PC-9 (cell line): ENCODE measurements around the gene TCF20. TPM values are rescaled to one million over a fixed set of nuclear protein-coding genes. Genes with fewer than 3 reads are reported as not detected.

Experiments used
- BruUV-seq: library from RNA; stranded (reverse); fragments of 400-500 nt; replicated peaks from 2 replicates; lab custom pipeline; 2021; lab: Mats Ljungman, UMichigan
- CTCF ChIA-PET: fragments of 300-600 bp; sonication (Branson Sonifier 250); formaldehyde crosslinking; loops from one replicate; lab custom pipeline; 2022; ENCODE audit warnings: antibody characterized with exemption; lab: Charles Lee
- POLR2A ChIA-PET: fragments of 300-600 bp; sonication (Branson Sonifier 250); formaldehyde crosslinking; loops from one replicate; lab custom pipeline; 2022; ENCODE audit warnings: antibody characterized with exemption; ENCODE audit not compliant: unreplicated experiment; lab: Charles Lee
- DNase-seq, 2 experiments: peaks; one replicate each; pipeline versions ENCODE4 v3.0.0 to v3.0.0-alpha.2; 2015 to 2022; ENCODE audit warnings: mixed read lengths in 1 of 2
- H2AFZ ChIP-seq: fragments of 200-600 bp; sonication (generic); 2 replicates; pipeline ENCODE4 v1.8.1; 2017; ENCODE audit warnings: antibody characterized with exemption
- H3F3A ChIP-seq: fragments of 200-600 bp; sonication (generic); 2 replicates; pipeline ENCODE4 v1.8.1; 2017; ENCODE audit warnings: antibody characterized with exemption, mild to moderate bottlenecking, low read depth; ENCODE audit not compliant: insufficient read depth
- H3K27ac ChIP-seq: fragments of 200-600 bp; sonication (generic); 2 replicates; pipeline ENCODE4 v1.6.1; 2016; ENCODE audit warnings: mixed run types
- H3K27me3 ChIP-seq: fragments of 200-600 bp; sonication (generic); 2 replicates; pipeline ENCODE4 v1.6.1; 2016; ENCODE audit warnings: low read depth, mixed run types; ENCODE audit not compliant: insufficient read depth
- H3K36me3 ChIP-seq: fragments of 200-600 bp; sonication (generic); 2 replicates; pipeline ENCODE4 v1.6.1; 2016; ENCODE audit warnings: low read depth, mixed run types
- H3K4me1 ChIP-seq: fragments of 200-600 bp; sonication (generic); replicated peaks from 2 replicates; pipeline ENCODE4 v1.6.1; 2016; ENCODE audit warnings: mixed run types; ENCODE audit not compliant: insufficient read depth
- H3K4me2 ChIP-seq: fragments of 200-600 bp; sonication (generic); 2 replicates; pipeline ENCODE4 v1.6.1; 2017; ENCODE audit warnings: mixed run types
- H3K4me3 ChIP-seq: fragments of 200-600 bp; sonication (generic); 2 replicates; pipeline ENCODE4 v1.6.1; 2016; ENCODE audit warnings: mixed run types
- H3K79me2 ChIP-seq: fragments of 200-600 bp; sonication (generic); 2 replicates; pipeline ENCODE4 v1.6.1; 2017; ENCODE audit warnings: low read depth, mixed run types
- H3K9me2 ChIP-seq: fragments of 200-600 bp; sonication (generic); 2 replicates; pipeline ENCODE4 v1.8.1; 2017; ENCODE audit warnings: mild to moderate bottlenecking; ENCODE audit not compliant: insufficient read depth
- H3K9me3 ChIP-seq: fragments of 200-600 bp; sonication (generic); 2 replicates; pipeline ENCODE4 v1.8.1; 2016; ENCODE audit warnings: low read depth; ENCODE audit not compliant: insufficient read depth
- H4K20me1 ChIP-seq: fragments of 200-600 bp; sonication (generic); 2 replicates; pipeline ENCODE4 v1.8.1; 2017; ENCODE audit not compliant: insufficient read depth
- CTCF ChIP-seq: fragments of 200-600 bp; sonication (generic); conservative IDR thresholded peaks from 2 replicates; pipeline ENCODE4 v1.6.1; 2017; ENCODE audit warnings: mixed run types, antibody characterized with exemption, mild to moderate bottlenecking, moderate library complexity
- EZH2 ChIP-seq: fragments of 200-600 bp; sonication (generic); IDR thresholded peaks from 2 replicates; pipeline ENCODE4 v1.8.0; 2017; ENCODE audit warnings: antibody characterized with exemption, low read depth
- intact Hi-C: fragments of 100-400 bp; cut with micrococcal nuclease; formaldehyde crosslinking; loops from one replicate; pipeline ENCODE4 v1.10.0; 2022; ENCODE audit not compliant: unreplicated experiment
- total RNA-seq: library from RNA; stranded (reverse); gene quantifications from 2 replicates; pipeline ENCODE4 v1.2.3, GENCODE V29; 2021

TCF20 gene
- total RNA-seq, 1 experiment from 2014 or later = 79.1 TPM

- H3K9me3 ChIP-seq = no peaks in the 10 kb centered on the region
- H3K79me2 ChIP-seq = no peaks in the 10 kb centered on the region
- no peaks in the 10 kb centered on the region for H4K20me1 ChIP-seq
- ChIA-PET POLR2A (interaction anchor here (0.6 kb wide), 1 partner anchor 157 kb away, joined by 14 read pairs; no protein-coding TSS in a partner anchor), CTCF (interaction anchor here (0.6 kb wide), 1 partner anchor 155 kb away, joined by 4 read pairs; no protein-coding TSS in a partner anchor)
- DNase-seq = no peak
- no peaks in the 10 kb centered on the region for H3K27me3 ChIP-seq
- H3K36me3 ChIP-seq = no peaks in the 10 kb centered on the region
- H3K4me2 ChIP-seq = no peak overlapping the region
- H3K4me1 ChIP-seq = no peaks in the 10 kb centered on the region
- intact Hi-C loops = no loop called here
- BruUV-seq = no TSS peak
- H2AFZ ChIP-seq = no peak overlapping the region
- no peak overlapping the region for H3K4me3 ChIP-seq
- no peak for TF ChIP-seq EZH2
- TF ChIP-seq CTCF = no peak
- no peak overlapping the region for H3K27ac ChIP-seq
- H3F3A ChIP-seq = 0 out of 2 replicates have a peak, but pooled peaks cover 9% of the 10 kb centered on the region
- no peaks in the 10 kb centered on the region for H3K9me2 ChIP-seq
Measured at GRCh38 chr22:42282252-42282942, 11.9 kb upstream of the TCF20 start.

- Histone ChIP-seq H3K27ac (no peak overlapping the region), H3K9me2 (no peaks in the 10 kb centered on the region), H3K4me1 (no peaks in the 10 kb centered on the region), H3K27me3 (no peaks in the 10 kb centered on the region), H3F3A (peaks cover 13% of the 10 kb centered on the region; the same call in 1 of the 2 replicates), H3K4me2 (no peak overlapping the region), H3K36me3 (no peaks in the 10 kb centered on the region), H3K79me2 (no peaks in the 10 kb centered on the region), H4K20me1 (no peaks in the 10 kb centered on the region), H3K4me3 (no peak overlapping the region), H3K9me3 (no peaks in the 10 kb centered on the region), H2AFZ (no peak overlapping the region)
- POLR2A ChIA-PET = no interaction called here
- CTCF ChIA-PET = no interaction called here
- TF ChIP-seq EZH2 = no peak
- TF ChIP-seq CTCF = no peak
- no TSS peak for BruUV-seq
- no peak for DNase-seq
- intact Hi-C loops = no loop called here
Measured at GRCh38 chr22:42281706-42282251, 11.3 kb upstream of the TCF20 start.

GRCh38 chr22:42281284-42281683 lies 10.8 kb upstream of the TCF20 start:
- Histone ChIP-seq H3F3A (peaks cover 13% of the 10 kb centered on the region; the same call in 1 of the 2 replicates), H3K36me3 (no peaks in the 10 kb centered on the region), H3K27ac (no peak overlapping the region), H3K79me2 (no peaks in the 10 kb centered on the region), H3K9me2 (no peaks in the 10 kb centered on the region), H3K4me1 (no peaks in the 10 kb centered on the region), H3K4me2 (no peak overlapping the region), H3K27me3 (no peaks in the 10 kb centered on the region), H3K9me3 (no peaks in the 10 kb centered on the region), H3K4me3 (no peak overlapping the region), H2AFZ (no peak overlapping the region), H4K20me1 (no peaks in the 10 kb centered on the region)
- TF ChIP-seq CTCF (no peak), EZH2 (no peak)
- CTCF ChIA-PET = no interaction called here
- POLR2A ChIA-PET = interaction anchor here (0.7 kb wide), 1 partner anchor 1519 kb away, joined by 4 read pairs; no protein-coding TSS in a partner anchor
- intact Hi-C loops = no loop called here
- no peak for DNase-seq
- BruUV-seq = no TSS peak
